Psoas muscle (tissue), 8 donors: ENCODE data around the gene COPS4. TPM values are rescaled to one million over a fixed set of nuclear protein-coding genes. Genes with fewer than 3 reads are reported as not detected.
"Not testable (repeated sequence)": the region's sequence is repeated elsewhere in the genome, so short reads cannot be mapped to it uniquely, and the experiment has no call there.

Experiments used
- ATAC-seq, 4 donors: fragments of 200-7000 bp; cut with Tn5 transposase; one replicate each; pipeline ENCODE4 v1.9.1; 2020; ENCODE audit warnings: moderate library complexity in 3 of 4, mild to moderate bottlenecking in 2 of 4
- DNase-seq, 2 donors: peaks; one replicate each; pipeline ENCODE4 v3.0.0-alpha.2; 2020
- H3K27ac ChIP-seq: fragments of 200-600 bp; one replicate; pipeline ENCODE4 v1.8.0; 2022
- H3K27me3 ChIP-seq, 3 donors: fragments of 200-600 bp in 1 of 3; one replicate each; pipeline versions ENCODE4 v1.6.1 to v1.8.0; 2013 to 2022; ENCODE audit warnings: low read length in 2 of 3, mild to moderate bottlenecking in 2 of 3, moderate library complexity in 1 of 3; ENCODE audit not compliant: insufficient read depth in 3 of 3
- H3K36me3 ChIP-seq, 2 donors: fragments of 200-600 bp in 1 of 2; one replicate each; pipeline versions ENCODE4 v1.6.1 to v1.8.0; 2013 to 2022; ENCODE audit warnings: low read depth in 1 of 2, mild to moderate bottlenecking in 1 of 2, moderate library complexity in 1 of 2; ENCODE audit not compliant: insufficient read depth in 1 of 2
- H3K4me1 ChIP-seq: fragments of 200-600 bp; one replicate; pipeline ENCODE4 v1.8.0; 2022
- H3K4me3 ChIP-seq: fragments of 200-600 bp; one replicate; pipeline ENCODE4 v1.8.0; 2022; ENCODE audit warnings: mild to moderate bottlenecking
- H3K9me3 ChIP-seq: fragments of 200-600 bp; one replicate; pipeline ENCODE4 v1.8.0; 2022
- WGBS, 3 donors: extraction: QIAGEN DNeasy Blood & Tissue Kit; methylation state at CpG; one replicate each; pipeline versions ENCODE4 v1.1.6 to v1.1.7; 2013; 5-methylcytosine and 5-hydroxymethylcytosine counted together
- intact Hi-C, 2 donors: fragments of 100-400 bp; cut with DNase I; formaldehyde crosslinking; loops; one replicate each; pipeline versions ENCODE4 v1.11.0 to v1.14.2; 2022
- long read RNA-seq, 2 donors: library from polyadenylated mRNA; unstranded; transcript quantifications; one replicate each; pipeline ENCODE4 v2.0.0, GENCODE V29; 2021
- polyA plus RNA-seq, 3 donors: library from polyadenylated mRNA; stranded (reverse); fragments of 200-250 nt; gene quantifications; one replicate each; pipeline ENCODE4 v1.2.3, GENCODE V29; 2013
- total RNA-seq, 4 donors: library from RNA; stranded (reverse); fragmentation: NEBNext Ultra II Directional in 2 of 4; extraction: Animal tissue kit (Norgen Biotek cat#: 25700) in 2 of 4; gene quantifications; one replicate each; pipeline versions ENCODE4 v1.2.1 to v1.2.4, GENCODE V29; 2021 to 2023
- TF ChIP-seq, protein P1 (sequence below): fragments of 200-600 bp; IDR thresholded peaks from one replicate; pipeline ENCODE4 v1.8.0; 2022; ENCODE audit warnings: antibody characterized with exemption
- donor health status: healthy with polysubstance abuse.
- donor health status: DM: no; HTN: no; CAD: no; lungs with moderate emphysema.
- donor health status: Bipolar disorder and iron deficiency.
- donor health status: healthy.
- donor health status: DM: yes; HTN: yes; CAD: no.
- donor health status: DM: no; HTN: no; CAD: no.
- donor health status: DM: no; HTN: no; CAD: no.
- donor health status: DM: yes; HTN: yes; CAD: no.

The COPS4 gene
- 10 to 100 TPM; 51.2 to 71.7 (median 65.8) TPM for total RNA-seq
- 10 to 100 TPM; 32.5 to 89.8 (median 42.6) TPM for polyA plus RNA-seq
- long read RNA-seq, donor 1, transcript COPS4-201 (10 exons, 1,744 nt): major isoform, 68 of 81 reads
- long read RNA-seq, donor 1, transcript COPS4-209 (11 exons, 1,695 nt): minor isoform, 5 of 81 reads
- long read RNA-seq, donor 1, partial matches to known transcripts: 3 of 81 reads
- long read RNA-seq, donor 1, other reads (novel, unspliced or antisense): 2 of 81 reads
- long read RNA-seq, donor 2, transcript COPS4-209 (11 exons, 1,695 nt): minor isoform, 8 of 140 reads
- long read RNA-seq, donor 2, transcript COPS4-201 (10 exons, 1,744 nt): major isoform, 122 of 140 reads
- long read RNA-seq, donor 2, partial matches to known transcripts: 6 of 140 reads
- long read RNA-seq, donor 2, other reads (novel, unspliced or antisense): 1 of 140 reads

DNA sequence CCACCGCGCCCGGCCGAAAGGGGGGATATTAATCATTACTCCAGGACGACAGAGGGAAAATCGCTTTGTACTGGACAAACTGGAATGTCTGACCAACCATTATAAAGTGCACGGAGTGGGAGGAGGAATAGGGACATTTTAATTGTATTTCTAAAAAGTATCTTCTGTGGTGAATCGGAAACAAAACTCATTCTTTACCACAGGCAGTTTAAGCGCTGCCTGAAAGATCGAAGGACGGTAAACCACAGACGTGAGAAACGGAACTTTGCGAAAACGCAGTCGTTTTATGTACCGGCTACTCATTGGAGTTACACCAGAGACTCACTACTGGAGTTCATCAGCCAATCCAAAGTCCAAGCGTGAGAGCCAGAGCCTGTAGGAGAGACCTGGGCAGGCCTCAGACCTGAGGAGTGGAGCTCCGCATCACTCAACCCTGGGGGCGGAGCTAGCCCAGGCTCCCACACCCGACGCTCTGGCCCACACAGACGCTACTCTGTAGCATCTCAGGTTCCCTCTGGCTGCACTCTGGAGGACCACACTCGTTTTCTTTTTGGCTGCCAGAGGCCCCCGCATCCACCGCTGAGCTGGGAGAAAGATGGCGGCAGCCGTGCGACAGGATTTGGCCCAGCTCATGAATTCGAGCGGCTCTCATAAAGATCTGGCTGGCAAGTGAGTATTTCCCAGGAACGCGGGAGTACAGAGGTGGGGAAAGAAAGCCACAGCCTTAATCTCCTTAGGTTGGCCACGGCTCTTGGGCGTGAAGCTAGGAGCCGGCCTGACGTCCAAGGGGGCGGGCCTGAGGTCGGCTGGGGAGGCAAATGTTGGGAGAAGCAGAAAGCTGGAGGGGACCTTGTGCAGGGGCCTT lies at the start of gene COPS4:
Gene COPS4, plus strand, starts transcription at position 554 of the 865 bp plus-strand sequence. Its CDS starts 42 bp downstream, at position 596.
- Histone ChIP-seq H3K4me3 (peak within 1 kb of the TSS; percentile 92), H3K36me3 (peaks cover 0 to 2% of the 10 kb centered on the region in 2 donors), H3K9me3 (no peaks in the 10 kb centered on the region), H3K27me3 (no peaks in the 10 kb centered on the region), H3K4me1 (peaks cover 21% of the 10 kb centered on the region), H3K27ac (peak within 1 kb of the TSS; percentile 92)
- DNase-seq: peak; percentile 96 to 98
- TF ChIP-seq, protein P1, sequence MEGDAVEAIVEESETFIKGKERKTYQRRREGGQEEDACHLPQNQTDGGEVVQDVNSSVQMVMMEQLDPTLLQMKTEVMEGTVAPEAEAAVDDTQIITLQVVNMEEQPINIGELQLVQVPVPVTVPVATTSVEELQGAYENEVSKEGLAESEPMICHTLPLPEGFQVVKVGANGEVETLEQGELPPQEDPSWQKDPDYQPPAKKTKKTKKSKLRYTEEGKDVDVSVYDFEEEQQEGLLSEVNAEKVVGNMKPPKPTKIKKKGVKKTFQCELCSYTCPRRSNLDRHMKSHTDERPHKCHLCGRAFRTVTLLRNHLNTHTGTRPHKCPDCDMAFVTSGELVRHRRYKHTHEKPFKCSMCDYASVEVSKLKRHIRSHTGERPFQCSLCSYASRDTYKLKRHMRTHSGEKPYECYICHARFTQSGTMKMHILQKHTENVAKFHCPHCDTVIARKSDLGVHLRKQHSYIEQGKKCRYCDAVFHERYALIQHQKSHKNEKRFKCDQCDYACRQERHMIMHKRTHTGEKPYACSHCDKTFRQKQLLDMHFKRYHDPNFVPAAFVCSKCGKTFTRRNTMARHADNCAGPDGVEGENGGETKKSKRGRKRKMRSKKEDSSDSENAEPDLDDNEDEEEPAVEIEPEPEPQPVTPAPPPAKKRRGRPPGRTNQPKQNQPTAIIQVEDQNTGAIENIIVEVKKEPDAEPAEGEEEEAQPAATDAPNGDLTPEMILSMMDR: peak; percentile 34
- 0% methylated on average over 39 of the region's 39 CpGs for WGBS, 3 donors
- peak; percentile 98 to 100 (median 100) for ATAC-seq
- intact Hi-C loops: loop anchor here (1.0 to 10.0 kb wide), 4 partner anchors 22 to 660 kb away; partner anchors contain the start of genes HNRNPD (in 1 of the 2) and SEC31A (in 1 of the 2)

DNA sequence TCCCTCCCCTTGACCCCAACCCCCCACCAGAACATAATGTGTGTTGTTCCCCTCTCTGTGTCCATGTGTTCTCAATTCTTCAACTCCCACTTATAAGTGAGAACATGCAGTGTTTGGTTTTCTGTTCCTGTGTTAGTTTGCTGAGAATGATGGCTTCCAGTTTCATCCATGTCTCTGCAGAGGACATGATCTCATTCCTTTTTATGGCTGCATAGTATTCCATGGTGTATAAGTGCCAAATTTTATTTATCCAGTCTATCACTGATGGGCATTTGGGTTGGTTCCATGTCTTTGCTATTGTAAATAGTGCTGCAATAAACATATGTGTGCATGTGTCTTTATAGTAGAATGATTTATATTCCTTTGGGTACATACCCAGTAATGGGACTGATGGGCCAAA lies 47.5 kb upstream of the COPS4 start:
- H3K27ac ChIP-seq, DNase-seq, H3K27me3 ChIP-seq, H3K36me3 ChIP-seq, H3K9me3 ChIP-seq, H3K4me3 ChIP-seq, ATAC-seq, intact Hi-C loops, H3K4me1 ChIP-seq: not testable (repeated sequence)

DNA sequence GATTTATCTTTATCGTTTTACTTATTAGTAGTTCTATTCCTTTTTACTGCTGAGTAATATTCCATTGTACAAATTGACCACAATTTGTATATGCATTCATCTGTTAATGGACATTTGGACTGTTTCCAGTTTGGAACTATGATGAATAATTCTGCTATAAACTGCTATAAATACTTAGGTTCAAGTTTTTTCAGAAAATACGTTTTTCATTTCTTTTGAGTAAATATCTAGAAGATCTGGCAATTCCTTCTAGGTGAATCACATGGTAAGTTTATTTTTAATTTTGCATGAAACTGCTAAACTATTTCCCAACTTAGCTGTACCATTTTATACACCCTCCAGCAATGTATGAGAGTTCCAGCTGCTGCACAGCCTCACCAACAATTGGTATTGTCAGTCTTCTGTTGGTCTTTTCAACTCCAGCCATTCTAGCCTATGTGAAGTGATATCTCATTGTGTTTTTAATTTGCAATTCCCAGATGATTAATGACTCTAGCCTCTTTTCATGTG lies 46.6 kb upstream of the COPS4 start:
- H3K4me3 ChIP-seq: no peak overlapping the region
- H3K9me3 ChIP-seq: no peaks in the 10 kb centered on the region
- H3K4me1 ChIP-seq: no peaks in the 10 kb centered on the region
- TF ChIP-seq, protein P1: no peak
- intact Hi-C loops: no loop called here
- ATAC-seq: no peak
- no peaks in the 10 kb centered on the region for H3K27me3 ChIP-seq
- peaks cover 4 to 9% of the 10 kb centered on the region in 2 donors for H3K36me3 ChIP-seq
- no peak for DNase-seq
- WGBS, 3 donors: 88 to 93% (median 93%) methylated on average over 2 of the region's 2 CpGs
- H3K27ac ChIP-seq: no peak overlapping the region

DNA sequence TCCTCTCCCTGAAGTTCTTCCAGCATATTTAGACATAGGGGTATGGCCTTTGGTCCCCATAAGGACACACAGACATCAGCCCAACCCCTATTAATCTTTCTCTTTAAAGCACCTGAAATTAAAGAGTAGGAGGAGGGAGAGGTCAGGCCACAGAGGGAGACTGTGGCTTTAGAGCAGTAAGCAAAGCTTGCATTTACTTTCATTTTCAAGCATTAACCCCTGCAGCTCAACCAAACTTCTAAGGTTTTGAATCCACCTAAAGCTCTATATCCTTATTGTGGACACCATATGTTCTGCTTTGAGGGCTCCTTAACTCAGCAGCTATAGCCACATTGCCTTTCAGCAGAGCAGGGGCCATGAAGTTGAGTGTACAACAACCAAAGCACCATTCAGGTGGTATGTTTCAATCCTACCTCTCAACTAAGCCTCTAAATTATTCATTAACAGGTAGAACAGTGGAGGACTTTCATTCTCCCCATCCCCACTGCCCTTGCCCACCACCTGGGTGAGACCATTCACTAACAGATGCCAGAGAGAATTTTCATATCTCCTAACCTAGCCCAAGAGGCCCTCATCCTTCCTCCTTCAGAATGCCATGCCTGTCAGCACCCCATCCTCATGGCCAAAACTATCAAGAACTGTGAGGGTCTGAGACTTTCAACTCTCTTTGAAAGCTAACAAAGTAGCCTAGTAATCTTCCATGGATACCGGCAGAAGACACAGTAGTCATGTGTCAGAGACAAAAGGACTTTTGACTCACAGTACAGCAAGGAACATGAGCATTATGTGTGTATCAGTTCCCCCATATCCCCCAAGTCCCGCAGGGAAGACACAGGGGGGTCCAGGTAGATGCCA lies 45.2 kb upstream of the COPS4 start:
- intact Hi-C loops: no loop called here
- no peaks in the 10 kb centered on the region for H3K4me1 ChIP-seq
- H3K4me3 ChIP-seq: no peak overlapping the region
- no peak overlapping the region for H3K27ac ChIP-seq
- TF ChIP-seq, protein P1: no peak
- no peak for ATAC-seq
- DNase-seq: no peak
- H3K27me3 ChIP-seq: no peaks in the 10 kb centered on the region
- no peaks in the 10 kb centered on the region for H3K36me3 ChIP-seq
- WGBS, 3 donors: 96 to 97% (median 96%) methylated on average over 2 of the region's 2 CpGs
- H3K9me3 ChIP-seq: no peaks in the 10 kb centered on the region
